Measurements from ENCODE around the gene TMEM271.

The TMEM271 gene

GRCh38 chr4:576245-576821 is at the start of gene TMEM271:
Gene TMEM271, minus strand, starts transcription at chr4:576295. Its CDS starts 233 bp downstream, at chr4:576062.
- DNase-seq (ENCODE audit: low spot score): no peak

GRCh38 chr4:625631-626161 is 49.6 kb upstream of the TMEM271 start:
- DNase-seq (ENCODE audit: low spot score): no peak

- DNase-seq (ENCODE audit: low spot score): no peak
Observed at GRCh38 chr4:624705-625590, 48.9 kb upstream of the TMEM271 start, which contains the start of gene PDE6B. Gene PDE6B, plus strand, starts transcription at chr4:625573. Its CDS starts 54 bp downstream, at chr4:625627.

- no peak for DNase-seq (ENCODE audit: low spot score)
Observed at GRCh38 chr4:623914-624566, 47.9 kb upstream of the TMEM271 start.

GRCh38 chr4:622996-623913 is 47.2 kb upstream of the TMEM271 start:
- DNase-seq (ENCODE audit: low spot score): no peak

- DNase-seq (ENCODE audit: low spot score): no peak
Observed at GRCh38 chr4:622071-622995, 46.2 kb upstream of the TMEM271 start.

GRCh38 chr4:621296-622070 is 45.4 kb upstream of the TMEM271 start:
- DNase-seq (ENCODE audit: low spot score): no peak

GRCh38 chr4:620851-621261 is 44.8 kb upstream of the TMEM271 start:
- no peak for DNase-seq (ENCODE audit: low spot score)

GRCh38 chr4:620201-620600 is 44.1 kb upstream of the TMEM271 start:
- no peak for DNase-seq (ENCODE audit: low spot score)

- DNase-seq (ENCODE audit: low spot score): no peak
Observed at GRCh38 chr4:617644-618641, 41.8 kb upstream of the TMEM271 start.

GRCh38 chr4:616911-617643 is 41.0 kb upstream of the TMEM271 start:
- DNase-seq (ENCODE audit: low spot score): no peak

GRCh38 chr4:616091-616490 is 40.0 kb upstream of the TMEM271 start:
- DNase-seq (ENCODE audit: low spot score): no peak

GRCh38 chr4:613126-613525 is 37.0 kb upstream of the TMEM271 start:
- no peak for DNase-seq (ENCODE audit: low spot score)

- no peak for DNase-seq (ENCODE audit: low spot score)
Observed at GRCh38 chr4:612749-613125, 36.6 kb upstream of the TMEM271 start.

GRCh38 chr4:612052-612748 is 36.1 kb upstream of the TMEM271 start:
- no peak for DNase-seq (ENCODE audit: low spot score)

- no peak for DNase-seq (ENCODE audit: low spot score)
Observed at GRCh38 chr4:610411-611261, 34.5 kb upstream of the TMEM271 start.

Data from AG08395 (cell line).